Bone marrow (tissue), 2 donors: ENCODE data around the gene PNPLA2.

Source experiments
- DNase-seq, 2 donors: peaks; one replicate each; lab custom pipeline; 2025; lab: John Stamatoyannopoulos, UW

PNPLA2 gene

DNA sequence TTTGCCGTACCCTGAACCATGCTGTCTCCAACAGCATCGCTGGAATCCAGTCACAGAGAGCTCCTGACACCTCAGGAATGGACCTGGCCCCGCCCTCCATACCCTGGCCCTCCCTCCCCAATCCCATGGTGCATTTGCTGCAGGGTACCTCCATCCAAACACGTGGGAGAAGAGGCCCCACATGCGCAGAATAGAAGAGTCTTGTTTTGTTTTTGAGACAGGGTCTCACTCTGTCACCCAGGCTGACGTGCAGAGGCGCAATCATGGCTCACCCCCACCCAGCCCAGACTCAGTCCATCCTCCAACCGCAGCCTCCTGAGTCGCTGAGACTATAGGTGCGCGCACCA lies 2.3 kb upstream of the PNPLA2 start:
- no peak for DNase-seq

GRCh38 chr11:819129-819931 lies 616 bp downstream of the PNPLA2 start:
- peak; percentile 59 to 80 for DNase-seq

DNA sequence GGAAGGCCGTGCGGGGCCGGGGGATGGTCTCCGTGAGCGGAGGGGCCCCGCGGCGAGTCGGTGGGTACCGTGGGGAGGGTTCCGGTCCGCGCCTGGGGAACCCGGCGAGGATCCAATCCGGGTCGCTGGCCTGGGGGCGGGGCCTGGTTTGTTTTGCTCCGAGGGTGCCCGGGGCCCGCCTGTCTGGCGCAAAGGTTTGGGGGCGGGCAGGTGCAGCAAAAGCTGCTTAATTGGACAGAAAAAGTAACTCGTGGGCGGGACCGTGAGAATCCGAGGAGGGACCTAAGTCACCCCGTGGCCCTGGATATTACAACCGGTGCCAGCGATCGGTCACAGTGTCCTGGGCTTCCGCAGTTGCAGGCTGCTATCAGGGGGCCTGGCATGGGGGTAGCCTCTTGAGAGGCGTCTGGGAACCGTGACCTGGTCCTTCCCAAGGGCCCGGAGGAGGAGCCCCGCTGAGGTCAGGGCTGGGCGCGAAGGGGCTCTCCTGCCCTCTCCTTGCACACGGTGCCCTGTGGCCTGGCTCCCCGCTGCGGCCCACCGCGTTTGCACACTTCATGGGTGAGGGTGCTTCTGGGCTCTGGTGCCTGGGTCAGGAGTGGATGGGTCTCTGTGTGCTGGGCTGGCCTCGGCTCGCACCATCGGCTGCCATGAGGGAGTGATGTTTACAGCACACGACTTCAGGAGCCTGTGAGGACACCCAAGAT lies 1.4 kb downstream of the PNPLA2 start:
- DNase-seq: peak; percentile 59 to 66

- peak in 1 of 2 donors; percentile 55 for DNase-seq
These were observed 2.2 kb downstream of the PNPLA2 start for GRCh38 chr11:820655-821511.

DNA sequence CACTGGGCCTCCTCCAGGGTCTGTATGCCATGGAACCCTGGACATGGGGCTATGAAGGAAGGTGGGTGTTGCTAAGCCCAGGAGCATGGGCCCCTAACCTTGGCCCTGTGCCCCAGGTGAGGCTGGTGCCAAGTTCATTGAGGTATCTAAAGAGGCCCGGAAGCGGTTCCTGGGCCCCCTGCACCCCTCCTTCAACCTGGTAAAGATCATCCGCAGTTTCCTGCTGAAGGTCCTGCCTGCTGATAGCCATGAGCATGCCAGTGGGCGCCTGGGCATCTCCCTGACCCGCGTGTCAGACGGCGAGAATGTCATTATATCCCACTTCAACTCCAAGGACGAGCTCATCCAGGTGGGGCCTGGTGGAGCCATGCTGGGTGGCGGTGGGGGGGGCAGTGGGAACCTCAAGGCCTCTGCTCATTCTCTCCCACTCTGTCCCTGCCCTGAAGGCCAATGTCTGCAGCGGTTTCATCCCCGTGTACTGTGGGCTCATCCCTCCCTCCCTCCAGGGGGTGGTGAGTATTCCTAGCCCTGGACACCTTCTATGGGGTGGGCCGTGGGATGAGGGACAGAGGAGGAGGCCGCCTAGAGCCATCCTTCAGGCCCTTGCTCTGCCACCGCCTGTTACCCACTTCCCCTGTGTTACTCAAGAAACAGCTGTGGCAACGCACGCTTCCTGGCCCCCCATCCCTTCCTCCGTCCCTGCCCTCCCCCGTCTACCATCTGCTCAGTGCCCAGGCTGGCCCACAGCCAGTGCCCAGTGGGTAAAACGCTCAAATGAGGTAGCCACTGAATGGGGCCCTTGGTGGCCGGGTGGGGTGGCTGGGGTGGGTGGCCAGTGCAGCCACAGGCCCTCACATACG lies 3.0 kb downstream of the PNPLA2 start:
- DNase-seq: peak in 1 of 2 donors; percentile 16

GRCh38 chr11:823441-824291 lies 5.0 kb downstream of the PNPLA2 start:
- DNase-seq: no peak

GRCh38 chr11:824292-824880 lies 5.7 kb downstream of the PNPLA2 start:
- no peak for DNase-seq

- no peak for DNase-seq
These were observed 6.2 kb downstream of the PNPLA2 start for GRCh38 chr11:824942-825341.

DNA sequence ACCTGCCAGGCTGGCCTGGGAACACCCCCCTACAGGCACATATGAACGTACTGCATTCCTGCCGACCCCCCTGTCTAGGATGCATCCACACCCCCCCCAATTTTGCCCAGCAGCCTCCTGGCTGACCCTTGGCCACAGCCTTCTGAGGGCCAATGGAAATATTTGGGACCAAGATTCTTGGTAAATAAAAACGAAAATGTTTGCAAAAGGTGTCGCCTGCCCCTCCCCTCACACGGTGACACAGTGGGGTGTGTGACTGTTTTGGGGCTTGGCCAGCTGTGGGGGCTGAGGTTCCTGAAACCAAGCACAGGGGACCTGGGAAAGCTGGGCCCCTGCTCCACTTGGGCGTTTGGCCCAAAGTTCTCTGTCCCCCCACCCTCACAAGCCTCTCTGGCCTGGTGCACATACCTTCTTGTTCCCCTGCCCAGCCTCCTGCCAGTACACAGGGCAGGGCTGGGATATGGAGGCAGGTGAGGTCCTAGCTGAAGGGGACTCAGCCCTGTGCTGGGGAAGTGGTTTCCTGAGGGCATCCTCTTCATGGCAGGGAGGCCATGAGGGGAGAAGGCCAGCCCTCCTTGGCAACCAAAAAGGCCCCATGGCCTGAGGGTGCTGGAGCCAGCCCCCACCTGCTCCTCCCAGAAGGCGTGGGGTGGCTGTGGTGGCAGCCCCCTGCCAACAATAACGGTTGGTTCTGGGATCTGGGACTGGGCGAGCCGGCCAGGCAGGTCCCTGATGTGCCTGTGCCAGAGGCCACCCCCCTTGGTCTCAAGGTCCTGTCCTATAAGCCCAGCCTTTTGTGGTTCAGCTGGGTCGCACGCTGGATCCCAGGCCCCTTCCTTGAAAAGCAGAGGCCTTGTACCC lies 6.9 kb downstream of the PNPLA2 start:
- no peak for DNase-seq

- no peak for DNase-seq
These were observed 7.5 kb downstream of the PNPLA2 start for GRCh38 chr11:826227-826621.

DNA sequence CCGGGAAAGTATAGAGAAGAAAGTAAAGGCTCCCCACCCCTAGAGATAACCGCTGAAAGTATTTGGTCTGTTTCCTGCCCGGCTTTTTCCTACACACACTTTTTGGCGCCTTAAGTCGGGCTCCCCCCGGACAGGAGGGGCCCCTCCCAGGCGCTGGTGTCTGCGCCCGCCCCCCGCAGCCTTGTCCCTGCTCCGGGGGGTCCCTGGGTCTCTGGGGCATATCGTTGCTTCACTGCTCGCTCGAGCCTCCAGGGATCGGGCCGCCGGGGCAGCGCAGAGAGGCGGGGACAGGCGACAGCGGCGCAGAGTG lies 8.1 kb downstream of the PNPLA2 start:
- no peak for DNase-seq

DNA sequence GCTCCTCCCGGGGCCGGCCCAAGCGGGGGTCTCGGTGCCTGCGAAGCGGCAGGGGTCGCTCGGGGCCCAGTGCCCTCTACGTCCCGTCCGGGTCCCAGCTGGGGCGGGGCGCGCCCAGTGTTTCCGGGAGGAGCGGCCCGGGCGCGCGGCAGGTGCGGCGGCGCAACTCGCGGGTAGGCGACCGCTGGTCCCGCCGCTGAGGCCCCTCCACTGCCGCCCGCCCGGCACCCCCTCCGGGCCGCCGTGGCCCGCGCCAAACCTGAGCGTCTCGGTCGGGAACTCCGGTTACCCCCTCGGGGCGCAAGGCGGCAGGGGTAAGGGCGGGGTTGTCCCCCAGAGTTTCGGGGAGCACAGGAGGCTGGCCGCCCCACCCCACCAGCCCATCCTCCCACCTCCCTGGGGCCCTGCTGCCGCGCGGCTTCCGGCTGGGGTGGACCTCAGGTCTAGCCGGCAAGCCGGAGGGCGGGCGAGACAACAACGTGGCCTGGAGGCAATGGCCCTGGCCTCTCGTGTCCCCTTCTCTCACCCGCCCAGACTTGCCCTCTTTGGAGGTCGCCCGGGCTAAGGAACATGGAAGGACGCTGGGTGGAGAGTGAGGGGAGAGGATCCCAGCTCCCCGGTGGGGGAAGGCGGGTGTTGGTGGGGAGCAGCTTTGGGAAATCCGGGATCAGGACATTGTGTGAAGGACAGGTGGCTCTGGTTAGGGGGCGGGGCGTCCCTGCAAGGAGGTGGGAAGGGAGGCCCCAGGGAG lies 8.6 kb downstream of the PNPLA2 start:
- no peak for DNase-seq

DNA sequence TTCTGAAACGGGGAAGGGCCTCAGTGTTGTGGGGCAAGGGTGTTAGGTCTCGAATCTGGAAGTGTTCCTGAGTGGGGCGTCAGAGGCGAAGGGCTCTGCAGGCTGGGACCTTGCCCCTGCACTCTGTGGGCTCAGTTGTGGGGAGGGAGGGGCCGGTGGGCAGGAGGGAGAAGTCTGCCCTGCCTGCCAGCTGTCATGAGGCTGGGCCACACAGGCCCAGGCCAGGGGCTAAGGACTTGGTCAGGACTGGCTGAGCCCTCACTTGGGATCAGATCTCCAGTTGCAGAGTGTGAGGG lies 9.1 kb downstream of the PNPLA2 start, which contains the start of gene CRACR2B:
Gene CRACR2B, plus strand, starts transcription at position 23 of the 296 bp plus-strand sequence. CDS start 689 bp downstream, outside the sequence.
- DNase-seq: no peak

DNA sequence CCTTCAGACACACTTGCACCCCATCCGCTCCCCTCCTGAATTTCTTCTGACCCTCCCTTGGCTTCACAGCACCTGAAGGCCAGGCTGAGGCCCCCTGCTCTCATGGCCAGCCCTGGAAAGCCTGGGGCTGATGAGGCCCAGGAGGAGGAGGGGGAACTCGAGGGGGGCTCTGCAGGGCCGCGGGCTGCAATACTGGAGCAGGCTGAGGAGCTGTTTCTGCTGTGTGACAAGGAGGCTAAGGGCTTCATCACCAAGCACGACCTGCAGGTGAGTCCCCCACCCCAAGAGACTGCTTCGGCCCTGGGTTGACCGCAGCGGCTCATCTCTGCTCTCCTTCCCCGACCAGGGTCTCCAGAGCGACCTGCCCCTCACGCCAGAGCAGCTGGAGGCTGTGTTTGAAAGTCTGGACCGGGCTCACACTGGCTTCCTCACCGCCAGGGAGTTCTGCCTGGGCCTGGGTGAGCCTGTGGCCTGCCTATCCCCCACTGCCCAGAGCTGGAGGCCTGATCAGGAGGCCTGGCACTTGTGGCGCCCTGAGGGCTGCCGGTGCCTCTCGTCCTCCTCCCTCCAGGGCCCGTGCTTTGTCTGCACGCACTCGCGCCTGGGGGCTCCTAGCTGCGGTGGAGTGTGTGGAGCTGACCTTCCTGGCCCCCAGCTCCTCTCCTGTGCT lies 9.9 kb downstream of the PNPLA2 start:
- DNase-seq: no peak

GRCh38 chr11:829176-829846 lies 10.6 kb downstream of the PNPLA2 start:
- DNase-seq: no peak

DNA sequence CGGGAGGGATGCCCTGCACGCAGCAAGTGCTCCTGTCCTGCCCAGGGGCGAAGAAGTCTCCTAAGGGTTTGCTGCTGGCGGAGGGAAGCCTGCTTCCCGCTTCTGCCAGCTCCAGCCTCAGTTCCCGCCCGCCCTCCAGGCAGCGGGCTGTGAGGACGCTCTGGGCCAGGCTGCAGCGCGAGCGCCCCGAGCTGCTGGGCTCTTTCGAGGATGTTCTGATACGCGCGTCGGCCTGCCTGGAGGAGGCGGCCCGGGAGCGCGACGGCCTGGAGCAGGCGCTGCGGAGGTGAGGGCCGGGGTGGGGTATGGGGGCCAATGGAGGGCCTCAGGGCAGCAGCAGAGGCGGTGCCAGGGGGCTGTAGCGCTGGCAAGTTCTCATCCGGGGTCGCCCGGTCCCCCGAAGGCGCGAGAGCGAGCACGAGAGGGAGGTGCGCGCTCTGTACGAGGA lies 11.2 kb downstream of the PNPLA2 start:
- no peak for DNase-seq

GRCh38 chr11:830295-831117 lies 11.8 kb downstream of the PNPLA2 start:
- DNase-seq: no peak
